T-cell (primary cell): ENCODE measurements around the gene PTPRJ. TPM values are rescaled to one million over a fixed set of nuclear protein-coding genes. Genes with fewer than 3 reads are reported as not detected.
A peak's percentile ranks its signal among the peaks of the same experiment; 100 is the strongest.

Source experiments
- ATAC-seq, 4 experiments: fragments of 200-7000 bp in 3 of 4; fragments of 150-1000 bp in 1 of 4; cut with Tn5 transposase; replicated peaks in 1 of 4; 1 replicate in 3 of 4; 2 replicates in 1 of 4; pipeline ENCODE4 v1.10.0; 2021; ENCODE audit warnings: moderate library complexity in 3 of 4, mild to moderate bottlenecking in 2 of 4, moderate number of reproducible peaks in 1 of 4
- CTCF ChIA-PET, 2 donors: fragments of 300-600 bp; sonication (Branson Sonifier 250); formaldehyde crosslinking; loops; one replicate each; lab custom pipeline; 2022; ENCODE audit warnings: antibody characterized with exemption in 2 of 2; lab: Charles Lee
- POLR2A ChIA-PET, 2 donors: fragments of 300-600 bp; sonication (Branson Sonifier 250); formaldehyde crosslinking; loops; one replicate each; lab custom pipeline; 2022; ENCODE audit warnings: antibody characterized with exemption in 2 of 2; lab: Charles Lee
- DNase-seq, 35 experiments: peaks; one replicate each; pipeline versions ENCODE4 v3.0.0 to v3.0.0-alpha.2; 2013 to 2023
- H3K27ac ChIP-seq: one replicate; pipeline ENCODE4 v1.5.1; 2013; ENCODE audit warnings: low read length
- H3K27me3 ChIP-seq, 2 experiments: replicated peaks in 1 of 2; 1 replicate in 1 of 2; 2 replicates in 1 of 2; pipeline versions ENCODE4 v1.6.1 to v1.7.0; 2013; ENCODE audit warnings: low read length in 1 of 2, mixed read lengths in 1 of 2; ENCODE audit not compliant: control insufficient read depth in 2 of 2, insufficient read depth in 2 of 2; ENCODE audit errors: extremely low read depth in 1 of 2
- H3K36me3 ChIP-seq, 2 donors: 1 replicate in 1 of 2; 2 replicates in 1 of 2; pipeline versions ENCODE4 v1.6.1 to v1.7.0; 2013; ENCODE audit warnings: low read length in 1 of 2; ENCODE audit not compliant: control insufficient read depth in 2 of 2, insufficient read depth in 1 of 2; ENCODE audit errors: extremely low read depth in 1 of 2
- H3K4me1 ChIP-seq, 2 experiments: 1 replicate in 1 of 2; 2 replicates in 1 of 2; pipeline versions ENCODE4 v1.6.1 to v1.7.0; 2013; ENCODE audit warnings: low read length in 2 of 2, mixed read lengths in 1 of 2; ENCODE audit not compliant: insufficient read depth in 2 of 2, control insufficient read depth in 1 of 2; ENCODE audit errors: extremely low read depth in 1 of 2
- H3K4me3 ChIP-seq, 2 donors: 1 replicate in 1 of 2; 2 replicates in 1 of 2; pipeline versions ENCODE4 v1.5.1 to v1.7.0; 2013; ENCODE audit warnings: mild to moderate bottlenecking in 2 of 2, low read length in 1 of 2, moderate library complexity in 1 of 2; ENCODE audit not compliant: control insufficient read depth in 1 of 2; ENCODE audit errors: extremely low read depth in 1 of 2
- H3K9me3 ChIP-seq: 2 replicates; pipeline ENCODE4 v1.7.0; 2013
- H3K27ac Mint-ChIP-seq, 2 donors: one replicate each; pipeline ENCODE4 v1.8.0; 2020 to 2021; ENCODE audit warnings: mild to moderate bottlenecking in 2 of 2, mixed read lengths in 2 of 2
- H3K27me3 Mint-ChIP-seq, 2 donors: one replicate each; pipeline ENCODE4 v1.8.0; 2021 to 2022; ENCODE audit warnings: mixed read lengths in 2 of 2
- H3K36me3 Mint-ChIP-seq: one replicate; pipeline ENCODE4 v1.8.0; 2021; ENCODE audit warnings: mixed read lengths
- H3K4me1 Mint-ChIP-seq, 3 donors: one replicate each; pipeline ENCODE4 v1.8.0; 2020 to 2022; ENCODE audit warnings: mixed read lengths in 3 of 3, mild to moderate bottlenecking in 1 of 3
- H3K4me3 Mint-ChIP-seq, 3 donors: one replicate each; pipeline ENCODE4 v1.8.0; 2020 to 2022; ENCODE audit warnings: mild to moderate bottlenecking in 3 of 3, mixed read lengths in 3 of 3, moderate library complexity in 3 of 3
- H3K9me3 Mint-ChIP-seq, 3 donors: one replicate each; pipeline ENCODE4 v1.8.0; 2020 to 2022; ENCODE audit warnings: mixed read lengths in 3 of 3
- WGBS: methylation state at CpG from one replicate; pipeline ENCODE4 v1.1.5; 2013; ENCODE audit warnings: missing lambda C conversion rate; ENCODE audit not compliant: insufficient coverage; 5-methylcytosine and 5-hydroxymethylcytosine counted together
- total RNA-seq, 35 experiments: library from RNA in 6 of 35; stranded (reverse) in 6 of 35; fragments of 120-200 nt in 1 of 35; gene quantifications; one replicate each; pipeline versions ENCODE4 v1.2.1 to v1.2.4 and lab custom pipeline; 2013 to 2026

PTPRJ gene
- total RNA-seq, 5 donors from 2014 or later (not counting 1 experiment from before 2014, with no cell fraction given): 44.8 to 71.0 (median 57.9) TPM

GRCh38 chr11:47991266-47991830, 11.0 kb downstream of the PTPRJ start:
- peaks cover 13 to 32% of the 10 kb centered on the region in 2 experiments for H3K4me1 ChIP-seq
- H3K36me3 ChIP-seq: peaks cover 0 to 2% of the 10 kb centered on the region in 2 donors
- H3K27ac ChIP-seq: peak overlapping the region; percentile 3
- H3K27me3 Mint-ChIP-seq: no peaks in the 10 kb centered on the region
- H3K9me3 Mint-ChIP-seq: no peaks in the 10 kb centered on the region
- ChIA-PET POLR2A (no interaction called here), CTCF (no interaction called here)
- H3K4me1 Mint-ChIP-seq: peaks cover 51 to 66% (median 63%) of the 10 kb centered on the region in 3 donors
- DNase-seq (peak in 2 of 35 experiments; percentile 14 to 44), ATAC-seq (peak; percentile 54 to 76 (median 69))
- WGBS: 8% methylated on average over 6 of the region's 9 CpGs
- peaks cover 3% of the 10 kb centered on the region for H3K36me3 Mint-ChIP-seq
- H3K4me3 Mint-ChIP-seq: peak overlapping the region; percentile 42 to 70 (median 66)
- H3K4me3 ChIP-seq: no peak overlapping the region
- no peaks in the 10 kb centered on the region for H3K27me3 ChIP-seq
- peak overlapping the region; percentile 75 to 90 for H3K27ac Mint-ChIP-seq
- no peaks in the 10 kb centered on the region for H3K9me3 ChIP-seq

GRCh38 chr11:47991894-47992293, 11.5 kb downstream of the PTPRJ start:
- POLR2A ChIA-PET: interaction anchor here in 1 of 2 donors (0.7 kb wide), 2 partner anchors 142 to 255 kb away, joined by 3 to 4 read pairs; no protein-coding TSS in a partner anchor
- no peak overlapping the region for H3K4me3 ChIP-seq
- H3K4me1 Mint-ChIP-seq: peaks cover 51 to 66% (median 63%) of the 10 kb centered on the region in 3 donors
- H3K9me3 ChIP-seq: no peaks in the 10 kb centered on the region
- no peak overlapping the region for H3K27ac ChIP-seq
- peaks cover 0 to 2% of the 10 kb centered on the region in 2 donors for H3K36me3 ChIP-seq
- no peak overlapping the region for H3K27ac Mint-ChIP-seq
- no peak for ATAC-seq
- H3K4me1 ChIP-seq: peaks cover 16 to 34% of the 10 kb centered on the region in 2 experiments
- no peaks in the 10 kb centered on the region for H3K27me3 Mint-ChIP-seq
- H3K4me3 Mint-ChIP-seq: peak overlapping the region in 1 of 3 donors; percentile 70
- H3K27me3 ChIP-seq: no peaks in the 10 kb centered on the region
- WGBS: 100% methylated on average over 1 of the region's 6 CpGs
- peaks cover 6% of the 10 kb centered on the region for H3K36me3 Mint-ChIP-seq
- CTCF ChIA-PET: interaction anchor here in 1 of 2 donors (0.6 to 2.0 kb wide), 2 partner anchors 10 to 230 kb away, joined by 3 to 8 read pairs; no protein-coding TSS in a partner anchor
- no peaks in the 10 kb centered on the region for H3K9me3 Mint-ChIP-seq
- DNase-seq: no peak

- H3K4me3 Mint-ChIP-seq: no peak overlapping the region
- no peaks in the 10 kb centered on the region for H3K9me3 Mint-ChIP-seq
- CTCF ChIA-PET: interaction anchor here in 1 of 2 donors (2.0 kb wide), 1 partner anchor 9 kb away, joined by 8 read pairs; no protein-coding TSS in a partner anchor
- no peak for DNase-seq
- peaks cover 16 to 40% of the 10 kb centered on the region in 2 experiments for H3K4me1 ChIP-seq
- H3K27me3 ChIP-seq: no peaks in the 10 kb centered on the region
- peaks cover 51 to 69% (median 65%) of the 10 kb centered on the region in 3 donors for H3K4me1 Mint-ChIP-seq
- H3K36me3 ChIP-seq: peaks cover 0 to 2% of the 10 kb centered on the region in 2 donors
- H3K36me3 Mint-ChIP-seq: peaks cover 6% of the 10 kb centered on the region
- no peak for ATAC-seq
- no peaks in the 10 kb centered on the region for H3K27me3 Mint-ChIP-seq
- no peaks in the 10 kb centered on the region for H3K9me3 ChIP-seq
- H3K4me3 ChIP-seq: no peak overlapping the region
- POLR2A ChIA-PET: interaction anchor here in 1 of 2 donors (0.9 kb wide), 1 partner anchor 10 kb away, joined by 5 read pairs; no protein-coding TSS in a partner anchor
- H3K27ac ChIP-seq: no peak overlapping the region
- 85% methylated on average over 6 of the region's 11 CpGs for WGBS
- H3K27ac Mint-ChIP-seq: peak overlapping the region in 1 of 2 donors; percentile 55
Observed at GRCh38 chr11:47992959-47993820, 12.8 kb downstream of the PTPRJ start.

GRCh38 chr11:47994417-47994816, 14.1 kb downstream of the PTPRJ start:
- H3K4me1 ChIP-seq: peaks cover 28 to 51% of the 10 kb centered on the region in 2 experiments
- H3K36me3 Mint-ChIP-seq: peaks cover 6% of the 10 kb centered on the region
- no peak for ATAC-seq
- H3K36me3 ChIP-seq: peaks cover 0 to 2% of the 10 kb centered on the region in 2 donors
- no peak overlapping the region for H3K27ac Mint-ChIP-seq
- no peak overlapping the region for H3K4me3 Mint-ChIP-seq
- H3K27ac ChIP-seq: no peak overlapping the region
- ChIA-PET CTCF (interaction anchor here in 1 of 2 donors (0.7 kb wide), 1 partner anchor 62 kb away, joined by 3 read pairs; no protein-coding TSS in a partner anchor), POLR2A (interaction anchor here in 1 of 2 donors (0.6 kb wide), 1 partner anchor 16 kb away, joined by 8 read pairs; no protein-coding TSS in a partner anchor)
- no peaks in the 10 kb centered on the region for H3K9me3 ChIP-seq
- no peak overlapping the region for H3K4me3 ChIP-seq
- peaks cover 58 to 75% (median 73%) of the 10 kb centered on the region in 3 donors for H3K4me1 Mint-ChIP-seq
- DNase-seq: no peak
- no CpG with 5 or more reads among the region's 4 CpGs for WGBS
- H3K27me3 Mint-ChIP-seq: no peaks in the 10 kb centered on the region
- H3K9me3 Mint-ChIP-seq: no peaks in the 10 kb centered on the region
- H3K27me3 ChIP-seq: no peaks in the 10 kb centered on the region

GRCh38 chr11:47995360-47995769, 15.0 kb downstream of the PTPRJ start:
- H3K27ac ChIP-seq: no peak overlapping the region
- no peak overlapping the region for H3K4me3 Mint-ChIP-seq
- ChIA-PET CTCF (interaction anchor here in 1 of 2 donors (0.7 to 0.8 kb wide), 2 partner anchors 114 to 123 kb away, joined by 3 to 4 read pairs; no protein-coding TSS in a partner anchor), POLR2A (no interaction called here)
- 92% methylated on average over 1 of the region's 4 CpGs for WGBS
- no peaks in the 10 kb centered on the region for H3K9me3 ChIP-seq
- H3K4me1 ChIP-seq: peaks cover 35 to 60% of the 10 kb centered on the region in 2 experiments
- ATAC-seq (no peak), DNase-seq (no peak)
- H3K36me3 Mint-ChIP-seq: peaks cover 6% of the 10 kb centered on the region
- no peaks in the 10 kb centered on the region for H3K27me3 Mint-ChIP-seq
- H3K27me3 ChIP-seq: no peaks in the 10 kb centered on the region
- H3K4me3 ChIP-seq: no peak overlapping the region
- peaks cover 0 to 2% of the 10 kb centered on the region in 2 donors for H3K36me3 ChIP-seq
- no peaks in the 10 kb centered on the region for H3K9me3 Mint-ChIP-seq
- H3K4me1 Mint-ChIP-seq: peaks cover 58 to 76% (median 71%) of the 10 kb centered on the region in 3 donors
- peak overlapping the region in 1 of 2 donors; percentile 48 for H3K27ac Mint-ChIP-seq
